Measurements from ENCODE around the gene WDHD1.

The WDHD1 gene

GRCh38 chr14:55062517-55063351 is 35.8 kb upstream of the WDHD1 start:
- no peaks in the 10 kb centered on the region for H3K4me1 ChIP-seq (ENCODE audit: insufficient read depth, low read length)
- peaks cover 78% of the 10 kb centered on the region for H3K36me3 ChIP-seq (ENCODE audit: insufficient read depth, low read depth, low read length)
- H3K27ac ChIP-seq (ENCODE audit: low read length) = no peak overlapping the region

DNA sequence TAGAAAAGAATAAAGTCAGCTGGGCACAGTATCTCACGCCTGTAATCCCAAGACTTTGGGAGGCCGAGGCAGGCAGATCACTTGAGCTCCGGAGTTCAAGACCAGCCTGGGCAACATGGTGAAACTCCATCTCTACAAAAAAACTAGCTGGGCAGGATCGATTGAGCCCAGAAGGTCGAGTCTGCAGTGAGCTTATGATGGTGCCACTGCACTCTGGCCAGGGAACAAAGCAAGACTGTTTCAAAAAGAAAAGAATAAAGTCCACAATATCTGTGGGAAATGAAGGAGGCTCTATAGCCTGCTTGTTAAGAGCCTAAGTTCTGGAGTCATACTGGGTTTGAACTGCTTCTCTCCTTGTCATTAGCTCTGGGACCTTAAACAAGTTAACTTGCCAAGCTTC is 32.4 kb upstream of the WDHD1 start:
- peaks cover 68% of the 10 kb centered on the region for H3K36me3 ChIP-seq (ENCODE audit: insufficient read depth, low read depth, low read length)

More at GRCh38 chr14:55062517-55063351, 35.8 kb upstream of the WDHD1 start:
- Histone ChIP-seq H3K9me3 (ENCODE audit: insufficient read depth, low read depth, low read length) (no peaks in the 10 kb centered on the region), H3K27me3 (ENCODE audit: insufficient read depth, low read length) (no peaks in the 10 kb centered on the region), H3K4me3 (ENCODE audit: low read length) (no peak overlapping the region), H3K9ac (ENCODE audit: low read depth, low read length) (no peak overlapping the region)

DNA sequence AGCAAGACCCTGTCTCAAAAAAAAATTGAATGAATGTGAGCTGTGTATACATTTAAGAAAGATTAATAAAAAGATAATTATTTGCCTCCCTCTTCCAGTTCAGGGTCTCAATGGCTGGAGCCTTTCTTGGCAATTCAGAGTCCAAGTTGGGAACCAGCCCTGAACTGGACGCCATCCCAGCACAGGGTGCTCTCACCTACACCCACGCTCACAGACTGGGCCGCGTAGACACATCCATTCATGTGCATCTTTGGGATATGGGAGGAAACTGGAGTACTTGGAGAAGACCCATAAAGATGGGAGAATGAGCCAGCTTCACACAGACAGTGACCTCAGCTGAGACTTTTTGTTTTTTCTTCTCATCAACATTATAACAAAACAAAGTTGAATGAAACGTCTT is 31.0 kb upstream of the WDHD1 start:
- Histone ChIP-seq H3K27ac (ENCODE audit: low read length) (no peak overlapping the region), H3K9ac (ENCODE audit: low read depth, low read length) (no peak overlapping the region), H3K4me3 (ENCODE audit: low read length) (no peak overlapping the region), H3K4me1 (ENCODE audit: insufficient read depth, low read length) (peaks cover 6% of the 10 kb centered on the region; the same call in 1 of the 2 replicates), H3K36me3 (ENCODE audit: insufficient read depth, low read depth, low read length) (peaks cover 66% of the 10 kb centered on the region), H3K27me3 (ENCODE audit: insufficient read depth, low read length) (no peaks in the 10 kb centered on the region), H3K9me3 (ENCODE audit: insufficient read depth, low read depth, low read length) (no peaks in the 10 kb centered on the region)

More for the DNA sequence above, 32.4 kb upstream of the WDHD1 start:
- no peaks in the 10 kb centered on the region for H3K4me1 ChIP-seq (ENCODE audit: insufficient read depth, low read length)
- H3K4me3 ChIP-seq (ENCODE audit: low read length) = no peak overlapping the region
- H3K27me3 ChIP-seq (ENCODE audit: insufficient read depth, low read length) = no peaks in the 10 kb centered on the region
- H3K9me3 ChIP-seq (ENCODE audit: insufficient read depth, low read depth, low read length) = no peaks in the 10 kb centered on the region
- H3K9ac ChIP-seq (ENCODE audit: low read depth, low read length) = no peak overlapping the region
- no peak overlapping the region for H3K27ac ChIP-seq (ENCODE audit: low read length)

DNA sequence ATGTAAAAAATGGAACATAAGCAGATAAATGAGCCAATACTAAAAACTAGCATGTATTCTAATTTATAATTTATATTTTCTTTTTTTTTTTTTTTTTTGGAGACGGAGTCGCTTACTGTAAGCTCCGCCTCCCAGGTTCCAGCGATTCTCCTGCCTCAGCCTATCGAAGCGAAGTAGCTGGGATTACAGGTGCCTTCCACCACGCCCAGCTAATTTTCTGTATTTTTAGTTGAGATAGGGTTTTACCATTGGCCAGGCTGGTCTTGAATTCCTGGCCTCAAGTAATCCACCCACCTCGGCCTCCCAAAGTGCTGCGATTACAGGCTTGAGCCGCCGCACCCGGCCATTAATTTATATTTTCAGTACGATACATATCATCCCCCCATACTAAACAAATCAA is 27.2 kb upstream of the WDHD1 start:
- Histone ChIP-seq H3K36me3 (ENCODE audit: insufficient read depth, low read depth, low read length) (peaks cover 42% of the 10 kb centered on the region), H3K4me3 (ENCODE audit: low read length) (no peak overlapping the region), H3K4me1 (ENCODE audit: insufficient read depth, low read length) (peaks cover 9% of the 10 kb centered on the region; the same call in 1 of the 2 replicates)

GRCh38 chr14:55053500-55053899 is 26.6 kb upstream of the WDHD1 start:
- Histone ChIP-seq H3K4me3 (ENCODE audit: low read length) (peak overlapping the region; percentile 96), H3K27ac (ENCODE audit: low read length) (no peak overlapping the region), H3K27me3 (ENCODE audit: insufficient read depth, low read length) (no peaks in the 10 kb centered on the region)

More for the DNA sequence above, 27.2 kb upstream of the WDHD1 start:
- H3K27me3 ChIP-seq (ENCODE audit: insufficient read depth, low read length) = no peaks in the 10 kb centered on the region
- H3K9me3 ChIP-seq (ENCODE audit: insufficient read depth, low read depth, low read length) = no peaks in the 10 kb centered on the region
- no peak overlapping the region for H3K27ac ChIP-seq (ENCODE audit: low read length)
- no peak overlapping the region for H3K9ac ChIP-seq (ENCODE audit: low read depth, low read length)

GRCh38 chr14:55053018-55053417 is 26.1 kb upstream of the WDHD1 start:
- peak overlapping the region; percentile 99 for H3K9ac ChIP-seq (ENCODE audit: low read depth, low read length)

More at GRCh38 chr14:55053500-55053899, 26.6 kb upstream of the WDHD1 start:
- Histone ChIP-seq H3K9ac (ENCODE audit: low read depth, low read length) (peak overlapping the region; percentile 99; the same call in 1 of the 2 replicates), H3K9me3 (ENCODE audit: insufficient read depth, low read depth, low read length) (no peaks in the 10 kb centered on the region), H3K4me1 (ENCODE audit: insufficient read depth, low read length) (peaks cover 9% of the 10 kb centered on the region; the same call in 1 of the 2 replicates), H3K36me3 (ENCODE audit: insufficient read depth, low read depth, low read length) (peaks cover 41% of the 10 kb centered on the region)

DNA sequence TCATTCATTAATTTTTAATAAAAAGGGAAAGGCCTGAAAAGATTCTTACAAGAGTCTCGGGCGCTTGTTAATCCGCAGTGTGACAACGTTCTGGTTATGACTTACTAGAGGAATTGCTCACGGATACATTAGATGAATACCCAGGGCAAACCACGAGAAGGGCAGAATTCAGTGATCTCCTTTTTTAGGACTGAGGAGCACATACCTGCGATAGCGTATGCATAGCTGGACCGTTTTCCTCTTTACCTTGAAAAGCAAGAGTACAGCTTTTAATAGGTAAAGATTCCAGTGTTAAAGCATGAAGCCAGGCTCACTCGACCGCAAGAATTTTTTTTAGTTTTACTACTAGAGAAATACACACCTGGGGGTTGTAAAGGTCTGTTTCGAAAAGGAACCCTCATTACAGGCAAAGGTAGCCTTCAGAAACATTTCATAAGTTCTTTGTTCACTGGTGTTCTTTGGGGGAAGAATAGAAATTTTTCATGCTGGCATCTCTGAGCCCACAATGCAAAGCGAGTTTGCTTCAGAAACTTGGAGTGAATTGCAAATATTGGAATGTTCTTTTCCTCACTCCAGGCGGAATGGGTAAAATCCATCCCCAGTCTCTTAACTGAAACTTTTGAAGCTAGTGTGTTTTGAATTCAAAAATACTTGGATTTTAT is 25.5 kb upstream of the WDHD1 start:
- H3K4me1 ChIP-seq (ENCODE audit: insufficient read depth, low read length) = peaks cover 9% of the 10 kb centered on the region; the same call in 1 of the 2 replicates
- H3K9ac ChIP-seq (ENCODE audit: low read depth, low read length) = peak overlapping the region; percentile 99
- no peaks in the 10 kb centered on the region for H3K27me3 ChIP-seq (ENCODE audit: insufficient read depth, low read length)
- H3K4me3 ChIP-seq (ENCODE audit: low read length) = peak overlapping the region; percentile 96
- no peaks in the 10 kb centered on the region for H3K9me3 ChIP-seq (ENCODE audit: insufficient read depth, low read depth, low read length)
- H3K27ac ChIP-seq (ENCODE audit: low read length) = peak overlapping the region; percentile 99
- H3K36me3 ChIP-seq (ENCODE audit: insufficient read depth, low read depth, low read length) = peaks cover 32% of the 10 kb centered on the region

More at GRCh38 chr14:55053018-55053417, 26.1 kb upstream of the WDHD1 start:
- Histone ChIP-seq H3K36me3 (ENCODE audit: insufficient read depth, low read depth, low read length) (peaks cover 36% of the 10 kb centered on the region), H3K27ac (ENCODE audit: low read length) (peak overlapping the region; percentile 99), H3K27me3 (ENCODE audit: insufficient read depth, low read length) (no peaks in the 10 kb centered on the region), H3K9me3 (ENCODE audit: insufficient read depth, low read depth, low read length) (no peaks in the 10 kb centered on the region), H3K4me3 (ENCODE audit: low read length) (peak overlapping the region; percentile 96), H3K4me1 (ENCODE audit: insufficient read depth, low read length) (peaks cover 9% of the 10 kb centered on the region; the same call in 1 of the 2 replicates)

DNA sequence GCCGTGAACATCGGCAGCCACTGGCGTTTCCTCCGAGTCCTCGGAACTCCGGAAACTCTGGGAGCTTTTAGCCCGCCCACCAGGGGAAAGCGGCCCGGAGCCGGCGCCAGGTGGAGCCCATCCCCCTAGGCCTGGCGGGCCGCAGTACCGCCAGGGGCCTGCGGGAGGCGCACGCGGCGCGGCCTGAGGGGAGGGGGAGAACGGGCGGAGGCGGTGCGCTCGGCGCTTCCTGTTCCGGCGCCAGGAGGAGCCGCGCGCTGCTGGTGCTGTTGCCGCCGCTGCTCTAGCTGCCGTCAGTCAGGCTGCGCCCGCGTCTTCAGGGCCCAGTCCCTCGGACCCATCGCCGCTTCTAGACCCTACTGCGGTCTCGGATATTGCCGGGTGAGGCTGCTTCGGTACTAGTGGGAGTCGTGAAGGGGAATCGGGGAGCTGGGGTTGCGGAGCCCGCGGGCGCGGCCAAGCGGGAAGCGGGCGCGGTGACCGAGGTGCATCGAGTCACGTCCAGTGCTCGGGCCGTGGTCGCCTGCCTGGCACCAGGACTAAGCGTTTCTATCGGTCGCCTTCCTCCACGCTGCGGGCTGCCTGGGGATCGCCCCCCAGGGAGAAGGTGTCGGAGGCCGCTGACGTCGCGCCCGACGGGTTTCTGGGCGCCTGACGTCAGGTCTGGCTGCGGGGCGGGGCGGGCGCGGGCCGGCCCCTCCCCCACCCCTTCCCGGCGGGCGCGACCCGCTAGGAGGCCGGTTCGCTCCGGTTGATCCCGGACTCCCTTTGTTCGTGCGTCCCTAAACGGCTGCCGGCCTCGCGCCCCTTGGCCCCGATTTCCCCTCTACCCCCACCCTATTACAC is 24.7 kb upstream of the WDHD1 start, which contains the start of gene MAPK1IP1L:
TSS of gene MAPK1IP1L (plus strand) at position 225 of the 846 bp plus-strand sequence. CDS start 10,037 bp downstream, outside the sequence.
- H3K36me3 ChIP-seq (ENCODE audit: insufficient read depth, low read depth, low read length) = peaks cover 32% of the 10 kb centered on the region

GRCh38 chr14:55051165-55051422 is 24.2 kb upstream of the WDHD1 start:
- Histone ChIP-seq H3K36me3 (ENCODE audit: insufficient read depth, low read depth, low read length) (peaks cover 30% of the 10 kb centered on the region), H3K4me1 (ENCODE audit: insufficient read depth, low read length) (peaks cover 9% of the 10 kb centered on the region; the same call in 1 of the 2 replicates), H3K9ac (ENCODE audit: low read depth, low read length) (peak overlapping the region; percentile 80), H3K4me3 (ENCODE audit: low read length) (peak overlapping the region; percentile 96), H3K27me3 (ENCODE audit: insufficient read depth, low read length) (no peaks in the 10 kb centered on the region), H3K27ac (ENCODE audit: low read length) (no peak overlapping the region), H3K9me3 (ENCODE audit: insufficient read depth, low read depth, low read length) (no peaks in the 10 kb centered on the region)

More for the DNA sequence above, 24.7 kb upstream of the WDHD1 start, which contains the start of gene MAPK1IP1L:
- Histone ChIP-seq H3K27ac (ENCODE audit: low read length) (peak within 1 kb of the TSS; percentile 99), H3K27me3 (ENCODE audit: insufficient read depth, low read length) (no peaks in the 10 kb centered on the region), H3K9ac (ENCODE audit: low read depth, low read length) (peak within 1 kb of the TSS; percentile 99), H3K9me3 (ENCODE audit: insufficient read depth, low read depth, low read length) (no peaks in the 10 kb centered on the region), H3K4me1 (ENCODE audit: insufficient read depth, low read length) (peaks cover 9% of the 10 kb centered on the region; the same call in 1 of the 2 replicates), H3K4me3 (ENCODE audit: low read length) (peak within 1 kb of the TSS; percentile 96)

DNA sequence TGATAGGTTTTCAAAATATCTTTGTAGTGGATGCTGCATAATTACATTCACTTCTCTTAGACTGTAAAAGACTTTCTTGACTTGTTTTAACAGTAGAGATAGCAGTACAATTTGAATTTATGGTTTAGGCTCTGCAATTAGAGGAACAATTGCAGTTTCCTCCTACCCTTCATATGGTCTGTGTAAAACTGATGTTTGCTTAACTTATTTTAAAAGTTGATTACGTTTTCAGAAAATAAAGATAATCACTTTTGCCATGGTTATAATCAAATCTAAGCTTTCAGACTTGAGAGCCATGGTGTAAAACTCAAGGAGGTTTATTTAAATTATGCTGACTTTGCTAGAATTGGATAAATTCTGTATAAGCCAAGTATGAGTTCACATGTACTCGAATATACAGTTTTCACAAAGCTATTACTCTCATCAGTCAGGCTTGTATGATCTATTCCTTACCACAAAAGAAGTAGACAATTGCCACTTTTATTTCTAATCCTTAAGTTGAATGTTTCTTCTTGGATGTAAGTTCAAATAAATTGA is 22.1 kb upstream of the WDHD1 start:
- no peak overlapping the region for H3K9ac ChIP-seq (ENCODE audit: low read depth, low read length)

More for the DNA sequence above, 22.1 kb upstream of the WDHD1 start:
- H3K4me3 ChIP-seq (ENCODE audit: low read length) = no peak overlapping the region
- H3K9me3 ChIP-seq (ENCODE audit: insufficient read depth, low read depth, low read length) = no peaks in the 10 kb centered on the region
- peaks cover 9% of the 10 kb centered on the region; the same call in 1 of the 2 replicates for H3K4me1 ChIP-seq (ENCODE audit: insufficient read depth, low read length)
- peaks cover 25% of the 10 kb centered on the region for H3K36me3 ChIP-seq (ENCODE audit: insufficient read depth, low read depth, low read length)
- H3K27me3 ChIP-seq (ENCODE audit: insufficient read depth, low read length) = no peaks in the 10 kb centered on the region; the same call in 1 of the 2 replicates
- H3K27ac ChIP-seq (ENCODE audit: low read length) = no peak overlapping the region

Data from iPS-20b (cell line).